Karpas-422 (cell line): ENCODE data around the gene GRAMD1B. TPM values are rescaled to one million over a fixed set of nuclear protein-coding genes. Genes with fewer than 3 reads are reported as not detected.

Source experiments
- DNase-seq: peaks from one replicate; pipeline ENCODE4 v3.0.0-alpha.2; 2015
- H2AFZ ChIP-seq: fragments of 200-600 bp; sonication (generic); 2 replicates; pipeline ENCODE4 v1.6.1; 2014; ENCODE audit warnings: antibody characterized with exemption, low read length, mixed read lengths
- H3K27ac ChIP-seq: fragments of 200-600 bp; sonication (generic); 2 replicates; pipeline ENCODE4 v1.5.1; 2014; ENCODE audit warnings: mild to moderate bottlenecking, low read length, moderate library complexity
- H3K27me3 ChIP-seq: fragments of 200-600 bp; sonication (generic); 2 replicates; pipeline ENCODE4 v1.6.1; 2014; ENCODE audit warnings: low read length, mixed read lengths
- H3K36me3 ChIP-seq: fragments of 200-600 bp; sonication (generic); 2 replicates; pipeline ENCODE4 v1.6.1; 2014; ENCODE audit warnings: low read length, mixed read lengths; ENCODE audit not compliant: insufficient read depth
- H3K4me1 ChIP-seq: fragments of 200-600 bp; sonication (generic); 2 replicates; pipeline ENCODE4 v1.6.1; 2014; ENCODE audit warnings: mild to moderate bottlenecking, low read length, mixed read lengths
- H3K4me2 ChIP-seq: fragments of 200-600 bp; sonication (generic); 2 replicates; pipeline ENCODE4 v1.6.1; 2014; ENCODE audit warnings: low read length, low read depth, mild to moderate bottlenecking; ENCODE audit not compliant: poor library complexity, severe bottlenecking
- H3K4me3 ChIP-seq: fragments of 200-600 bp; sonication (generic); 2 replicates; pipeline ENCODE4 v1.5.1; 2014; ENCODE audit warnings: mild to moderate bottlenecking, antibody characterized with exemption, low read length, mixed read lengths
- H3K79me2 ChIP-seq: fragments of 200-600 bp; sonication (generic); 2 replicates; pipeline ENCODE4 v1.6.1; 2014; ENCODE audit warnings: mild to moderate bottlenecking, low read length, mixed read lengths
- H3K9ac ChIP-seq: fragments of 200-600 bp; sonication (generic); 2 replicates; pipeline ENCODE4 v1.6.0; 2014; ENCODE audit warnings: low read length
- H3K9me2 ChIP-seq: fragments of 200-600 bp; sonication (generic), shearing (Covaris generic); replicated peaks from 2 replicates; pipeline ENCODE4 v1.6.0; 2014; ENCODE audit warnings: mild to moderate bottlenecking, low read length, moderate library complexity; ENCODE audit not compliant: insufficient read depth
- H3K9me3 ChIP-seq: fragments of 300-700, 200-600 bp; sonication (generic); 2 replicates; pipeline ENCODE4 v1.6.1; 2014; ENCODE audit warnings: low read length, mixed read lengths
- H4K20me1 ChIP-seq: fragments of 200-600 bp; sonication (generic); 2 replicates; pipeline ENCODE4 v1.6.1; 2014; ENCODE audit warnings: mild to moderate bottlenecking, antibody characterized with exemption, low read length, low read depth; ENCODE audit not compliant: insufficient read depth
- total RNA-seq: library from RNA; depleted of rRNA; stranded (reverse); fragments of >200 nt; shearing (Covaris generic); gene quantifications from 2 replicates; pipeline ENCODE4 v1.2.3, GENCODE V29; 2014; ENCODE audit warnings: low replicate concordance

The GRAMD1B gene
- total RNA-seq, 1 experiment from 2014 or later, result 79.0 TPM

GRCh38 chr11:123548774-123549173 lies 118.7 kb downstream of the GRAMD1B start:
- no peaks in the 10 kb centered on the region for H3K9me3 ChIP-seq
- DNase-seq, result no peak
- peaks cover 3% of the 10 kb centered on the region for H3K36me3 ChIP-seq
- peak overlapping the region; percentile 51 for H3K27ac ChIP-seq
- no peaks in the 10 kb centered on the region for H3K9me2 ChIP-seq
- no peak overlapping the region for H3K9ac ChIP-seq
- H2AFZ ChIP-seq, result no peak overlapping the region
- peaks cover 80% of the 10 kb centered on the region for H3K79me2 ChIP-seq
- H4K20me1 ChIP-seq, result 0 out of 2 replicates have a peak, but pooled peaks cover 3% of the 10 kb centered on the region
- H3K4me1 ChIP-seq, result peaks cover 91% of the 10 kb centered on the region
- no peak overlapping the region for H3K4me2 ChIP-seq
- H3K4me3 ChIP-seq, result no peak overlapping the region
- H3K27me3 ChIP-seq, result no peaks in the 10 kb centered on the region

GRCh38 chr11:123549926-123550917 lies 120.2 kb downstream of the GRAMD1B start:
- Histone ChIP-seq H3K27ac (peak overlapping the region; percentile 47), H3K9ac (no peak overlapping the region), H3K9me2 (no peaks in the 10 kb centered on the region), H3K4me1 (peaks cover 89% of the 10 kb centered on the region), H3K27me3 (no peaks in the 10 kb centered on the region), H2AFZ (no peak overlapping the region), H3K4me2 (no peak overlapping the region), H4K20me1 (0 out of 2 replicates have a peak, but pooled peaks cover 3% of the 10 kb centered on the region), H3K9me3 (no peaks in the 10 kb centered on the region), H3K79me2 (peaks cover 79% of the 10 kb centered on the region), H3K4me3 (no peak overlapping the region), H3K36me3 (peaks cover 3% of the 10 kb centered on the region)
- DNase-seq, result no peak

- Histone ChIP-seq H3K9ac (no peak overlapping the region), H3K27ac (peak overlapping the region; percentile 97; the same call in 1 of the 2 replicates), H2AFZ (no peak overlapping the region), H4K20me1 (0 out of 2 replicates have a peak, but pooled peaks cover 3% of the 10 kb centered on the region), H3K36me3 (peaks cover 3% of the 10 kb centered on the region), H3K4me1 (peaks cover 89% of the 10 kb centered on the region), H3K4me2 (no peak overlapping the region), H3K79me2 (peaks cover 80% of the 10 kb centered on the region), H3K9me2 (no peaks in the 10 kb centered on the region), H3K27me3 (no peaks in the 10 kb centered on the region), H3K9me3 (no peaks in the 10 kb centered on the region), H3K4me3 (no peak overlapping the region)
- DNase-seq, result no peak
Measured at GRCh38 chr11:123551079-123551478, 121.0 kb downstream of the GRAMD1B start.

- Histone ChIP-seq H3K27ac (peak overlapping the region; percentile 97), H3K9me2 (no peaks in the 10 kb centered on the region), H3K79me2 (peaks cover 85% of the 10 kb centered on the region), H3K4me1 (peaks cover 96% of the 10 kb centered on the region), H4K20me1 (no peaks in the 10 kb centered on the region), H3K9me3 (no peaks in the 10 kb centered on the region), H3K9ac (peak overlapping the region; percentile 78), H3K4me3 (peak overlapping the region; percentile 22; the same call in 1 of the 2 replicates), H2AFZ (no peak overlapping the region), H3K36me3 (no peaks in the 10 kb centered on the region; the same call in 1 of the 2 replicates), H3K4me2 (peak overlapping the region; percentile 80), H3K27me3 (no peaks in the 10 kb centered on the region)
- no peak for DNase-seq
Measured at GRCh38 chr11:123556633-123557032, 126.6 kb downstream of the GRAMD1B start.

- Histone ChIP-seq H3K36me3 (peaks cover 2% of the 10 kb centered on the region; the same call in 1 of the 2 replicates), H2AFZ (no peak overlapping the region), H3K4me3 (peak overlapping the region; percentile 64), H3K79me2 (peaks cover 94% of the 10 kb centered on the region), H3K4me2 (peak overlapping the region; percentile 80), H3K9me2 (no peaks in the 10 kb centered on the region), H3K27me3 (no peaks in the 10 kb centered on the region), H3K4me1 (peaks cover 98% of the 10 kb centered on the region), H4K20me1 (no peaks in the 10 kb centered on the region), H3K27ac (peak overlapping the region; percentile 97), H3K9me3 (no peaks in the 10 kb centered on the region), H3K9ac (peak overlapping the region; percentile 78)
- no peak for DNase-seq
Measured at GRCh38 chr11:123558536-123559315, 128.7 kb downstream of the GRAMD1B start.

- peak overlapping the region; percentile 78 for H3K9ac ChIP-seq
- H3K79me2 ChIP-seq, result peaks cover 95% of the 10 kb centered on the region
- H3K9me3 ChIP-seq, result no peaks in the 10 kb centered on the region
- H3K27me3 ChIP-seq, result no peaks in the 10 kb centered on the region
- peak overlapping the region; percentile 97 for H3K27ac ChIP-seq
- peak; percentile 56 for DNase-seq
- H3K4me3 ChIP-seq, result peak overlapping the region; percentile 64
- no peaks in the 10 kb centered on the region for H4K20me1 ChIP-seq
- H3K4me1 ChIP-seq, result peaks cover 100% of the 10 kb centered on the region
- H3K9me2 ChIP-seq, result no peaks in the 10 kb centered on the region
- peak overlapping the region; percentile 80 for H3K4me2 ChIP-seq
- H2AFZ ChIP-seq, result no peak overlapping the region
- peaks cover 8% of the 10 kb centered on the region for H3K36me3 ChIP-seq
Measured at GRCh38 chr11:123559523-123559955, 129.5 kb downstream of the GRAMD1B start.

GRCh38 chr11:123560006-123560405 lies 129.9 kb downstream of the GRAMD1B start:
- Histone ChIP-seq H3K4me3 (peak overlapping the region; percentile 64), H2AFZ (no peak overlapping the region), H3K9me3 (no peaks in the 10 kb centered on the region), H3K4me2 (peak overlapping the region; percentile 80), H3K4me1 (peaks cover 100% of the 10 kb centered on the region), H3K9me2 (no peaks in the 10 kb centered on the region), H4K20me1 (no peaks in the 10 kb centered on the region), H3K9ac (peak overlapping the region; percentile 78), H3K27ac (peak overlapping the region; percentile 97), H3K79me2 (peaks cover 94% of the 10 kb centered on the region), H3K27me3 (no peaks in the 10 kb centered on the region), H3K36me3 (peaks cover 9% of the 10 kb centered on the region)
- peak; percentile 83 for DNase-seq
